ENCODE data around the gene RTN4R.
"Not testable (repeated sequence)": the region's sequence is repeated elsewhere in the genome, so short reads cannot be mapped to it uniquely, and the experiment has no call there.

RTN4R gene

DNA sequence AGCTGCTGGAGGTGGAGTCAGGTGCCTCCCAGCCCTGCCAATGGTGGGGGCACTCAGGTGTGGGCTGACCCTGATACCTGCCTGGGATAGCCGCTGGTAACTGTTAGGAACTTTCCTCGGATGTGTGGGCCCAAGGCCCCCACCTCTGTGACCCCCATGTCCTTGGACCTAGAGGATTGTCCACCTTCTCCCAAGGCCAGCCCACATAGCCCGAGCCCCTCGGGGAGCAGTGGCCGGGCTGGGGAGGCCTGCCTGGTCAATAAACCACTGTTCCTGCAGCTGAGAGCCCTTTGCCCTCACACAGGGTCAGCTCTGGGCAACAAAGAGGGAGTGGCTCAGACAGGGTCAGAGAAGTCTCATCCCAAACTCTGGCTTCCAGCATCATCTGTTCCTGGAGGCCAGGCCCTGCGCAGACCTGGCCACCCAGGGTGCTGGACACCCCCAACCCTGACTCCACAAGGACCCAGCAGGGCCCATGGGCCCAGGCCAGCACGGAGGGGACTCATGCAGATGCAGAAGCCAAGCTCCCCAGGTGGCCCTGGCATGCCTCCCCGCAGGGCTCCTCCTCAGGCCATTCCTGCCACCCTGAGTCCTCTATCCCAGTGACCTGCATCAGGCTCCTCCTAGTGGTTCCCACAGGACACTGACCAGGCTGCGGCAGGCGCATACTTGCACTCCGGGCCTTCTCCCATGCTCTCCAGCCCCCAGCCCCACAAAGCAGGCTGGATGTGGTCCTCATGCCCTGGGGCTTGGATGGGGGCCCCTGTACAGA, 45.4 kb upstream of the RTN4R start:
- peaks cover 11% of the 10 kb centered on the region for H3K36me3 ChIP-seq
- not testable (repeated sequence) for H3K4me3 ChIP-seq (ENCODE audit: low read depth in 1 of 2, low read length in 1 of 2); H3K4me1 ChIP-seq (ENCODE audit: control insufficient read depth in 1 of 2, insufficient read depth in 1 of 2, low read depth in 1 of 2, low read length in 1 of 2); H3K27ac ChIP-seq; H3K27me3 ChIP-seq; H3K9me3 ChIP-seq

DNA sequence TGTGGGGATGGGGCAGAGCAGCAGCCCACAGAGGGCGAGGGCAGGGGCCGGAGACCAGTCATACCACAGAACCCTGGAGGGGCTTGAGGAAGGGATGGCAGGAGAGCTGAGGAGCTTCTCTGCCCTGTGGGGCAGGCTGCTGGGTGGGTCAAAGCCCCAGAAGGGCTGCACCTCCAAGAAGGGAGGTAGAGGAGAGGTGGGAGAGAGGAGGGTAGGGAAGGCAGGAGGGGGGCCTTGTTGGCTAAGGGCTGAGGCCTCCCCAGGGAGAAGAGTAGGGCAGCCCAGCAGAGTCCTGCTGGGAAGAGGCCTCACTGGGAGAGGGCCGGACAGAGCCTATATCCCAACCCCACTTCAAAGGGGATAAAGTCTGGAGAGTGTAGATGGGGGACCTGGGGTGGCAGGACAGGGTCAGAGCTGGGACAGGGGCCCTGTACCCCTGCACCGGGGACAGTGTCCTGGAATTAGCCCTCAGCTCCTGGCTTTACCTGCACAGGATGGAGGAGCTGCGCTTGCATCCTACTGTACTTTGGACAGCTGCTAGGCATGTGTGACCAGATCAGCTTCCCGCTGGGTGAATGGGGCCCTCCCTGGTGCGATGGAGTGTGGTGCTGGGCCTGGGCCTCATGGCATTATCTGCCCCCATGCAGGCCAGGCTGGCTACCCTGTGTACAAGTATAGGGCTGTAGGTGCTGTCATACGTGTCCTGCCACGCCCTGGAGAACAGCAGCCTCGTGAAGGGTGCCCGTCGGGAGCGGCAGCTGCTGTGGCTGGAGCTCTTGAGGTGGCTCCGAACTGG, 44.5 kb upstream of the RTN4R start:
- no peaks in the 10 kb centered on the region for H3K9me3 ChIP-seq
- peaks cover 11% of the 10 kb centered on the region for H3K36me3 ChIP-seq
- TF ChIP-seq, protein P1, sequence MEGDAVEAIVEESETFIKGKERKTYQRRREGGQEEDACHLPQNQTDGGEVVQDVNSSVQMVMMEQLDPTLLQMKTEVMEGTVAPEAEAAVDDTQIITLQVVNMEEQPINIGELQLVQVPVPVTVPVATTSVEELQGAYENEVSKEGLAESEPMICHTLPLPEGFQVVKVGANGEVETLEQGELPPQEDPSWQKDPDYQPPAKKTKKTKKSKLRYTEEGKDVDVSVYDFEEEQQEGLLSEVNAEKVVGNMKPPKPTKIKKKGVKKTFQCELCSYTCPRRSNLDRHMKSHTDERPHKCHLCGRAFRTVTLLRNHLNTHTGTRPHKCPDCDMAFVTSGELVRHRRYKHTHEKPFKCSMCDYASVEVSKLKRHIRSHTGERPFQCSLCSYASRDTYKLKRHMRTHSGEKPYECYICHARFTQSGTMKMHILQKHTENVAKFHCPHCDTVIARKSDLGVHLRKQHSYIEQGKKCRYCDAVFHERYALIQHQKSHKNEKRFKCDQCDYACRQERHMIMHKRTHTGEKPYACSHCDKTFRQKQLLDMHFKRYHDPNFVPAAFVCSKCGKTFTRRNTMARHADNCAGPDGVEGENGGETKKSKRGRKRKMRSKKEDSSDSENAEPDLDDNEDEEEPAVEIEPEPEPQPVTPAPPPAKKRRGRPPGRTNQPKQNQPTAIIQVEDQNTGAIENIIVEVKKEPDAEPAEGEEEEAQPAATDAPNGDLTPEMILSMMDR (IDR thresholded peaks at IDR 0.05), result no peak
- H3K27ac ChIP-seq, result no peak overlapping the region
- no peaks in the 10 kb centered on the region for H3K4me1 ChIP-seq (ENCODE audit: control insufficient read depth in 1 of 2, insufficient read depth in 1 of 2, low read depth in 1 of 2, low read length in 1 of 2)
- H3K4me3 ChIP-seq (ENCODE audit: low read depth in 1 of 2, low read length in 1 of 2), result no peak overlapping the region
- no peaks in the 10 kb centered on the region for H3K27me3 ChIP-seq

DNA sequence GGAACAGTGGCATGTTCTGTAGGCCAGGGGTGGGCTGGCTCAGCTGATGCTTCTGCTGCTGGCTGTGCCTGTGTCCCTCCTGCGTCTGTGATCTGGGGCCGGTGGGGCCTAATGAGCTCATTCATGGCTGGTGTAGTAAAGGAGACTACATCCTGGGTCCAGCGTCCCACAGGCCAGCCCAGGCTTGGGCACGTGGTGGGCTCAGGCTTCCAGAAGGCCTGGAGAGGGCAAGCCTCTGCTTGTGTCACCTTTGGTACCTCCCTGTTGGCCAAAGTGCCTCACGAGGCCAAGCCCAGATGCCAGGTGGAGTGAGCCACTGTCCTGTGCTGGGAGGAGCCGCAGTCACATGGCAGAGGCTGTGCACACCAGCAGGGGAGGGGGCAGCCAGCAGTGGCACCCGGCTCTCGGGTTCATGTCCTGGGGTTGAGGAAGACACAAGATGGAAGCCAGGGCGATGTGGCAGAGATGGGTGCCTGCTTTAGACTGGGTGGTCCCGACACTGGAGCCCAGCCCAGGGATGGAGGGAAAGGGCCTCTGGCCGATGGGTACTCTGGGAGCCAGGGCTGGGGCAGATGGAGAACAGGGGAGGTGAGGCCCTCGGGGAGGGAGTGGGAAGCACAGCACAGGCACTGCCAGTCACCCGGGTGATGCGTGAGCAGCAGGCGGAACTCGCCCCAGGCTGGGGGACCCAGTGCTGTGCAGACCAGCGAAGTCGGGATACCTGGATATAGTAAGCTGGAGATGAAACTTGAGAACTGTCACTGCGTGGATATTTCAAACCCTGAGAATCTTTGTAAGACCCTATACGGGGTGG, 43.3 kb upstream of the RTN4R start:
- H3K4me3 ChIP-seq (ENCODE audit: low read depth in 1 of 2, low read length in 1 of 2); H3K4me1 ChIP-seq (ENCODE audit: control insufficient read depth in 1 of 2, insufficient read depth in 1 of 2, low read depth in 1 of 2, low read length in 1 of 2); H3K9me3 ChIP-seq; H3K27ac ChIP-seq; H3K27me3 ChIP-seq: not testable (repeated sequence)
- peaks cover 11% of the 10 kb centered on the region for H3K36me3 ChIP-seq

DNA sequence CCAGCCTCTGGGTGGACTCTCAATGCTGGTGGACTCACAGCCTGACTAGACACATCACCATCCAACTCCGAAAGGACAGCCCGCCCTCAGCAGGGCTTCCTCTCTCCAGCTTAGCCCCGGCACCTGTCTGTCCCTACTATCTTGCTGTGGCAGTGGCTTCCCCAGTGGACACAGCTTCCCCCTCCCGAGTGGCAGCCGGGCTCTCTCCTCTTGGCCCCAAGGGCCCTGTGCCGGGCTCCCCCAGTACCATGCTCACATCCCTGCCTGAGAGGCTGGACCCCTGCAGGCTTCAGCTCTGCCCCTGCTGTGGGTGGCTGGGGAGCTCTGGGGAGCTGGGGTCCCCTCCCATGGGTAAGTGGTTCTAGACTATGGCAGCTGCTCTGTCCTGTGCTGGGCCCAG, 42.7 kb upstream of the RTN4R start:
- H3K36me3 ChIP-seq, result peaks cover 11% of the 10 kb centered on the region
- not testable (repeated sequence) for H3K9me3 ChIP-seq; H3K4me3 ChIP-seq (ENCODE audit: low read depth in 1 of 2, low read length in 1 of 2); H3K27ac ChIP-seq; H3K4me1 ChIP-seq (ENCODE audit: control insufficient read depth in 1 of 2, insufficient read depth in 1 of 2, low read depth in 1 of 2, low read length in 1 of 2); H3K27me3 ChIP-seq

DNA sequence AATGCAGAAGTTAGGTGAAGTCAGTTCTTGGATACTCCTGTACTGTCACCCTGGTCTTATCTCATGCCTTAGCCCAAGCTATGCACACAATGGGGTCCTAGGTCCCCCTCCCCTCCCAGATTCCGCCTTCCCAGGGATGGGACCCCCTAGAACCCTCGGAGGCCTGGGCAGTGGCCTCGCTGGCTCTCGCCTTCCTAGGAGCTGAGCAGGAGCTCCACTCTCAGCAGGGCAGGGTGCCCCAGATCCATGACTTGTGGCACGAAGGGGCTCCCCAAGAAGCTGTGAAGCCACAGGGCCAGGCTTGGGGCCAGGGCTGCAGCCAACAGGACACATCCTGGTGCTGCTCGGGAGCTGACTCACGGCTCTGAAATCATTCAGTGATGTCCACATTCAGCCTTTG, 42.1 kb upstream of the RTN4R start:
- H3K27me3 ChIP-seq; H3K4me3 ChIP-seq (ENCODE audit: low read depth in 1 of 2, low read length in 1 of 2); H3K36me3 ChIP-seq; H3K4me1 ChIP-seq (ENCODE audit: control insufficient read depth in 1 of 2, insufficient read depth in 1 of 2, low read depth in 1 of 2, low read length in 1 of 2); H3K9me3 ChIP-seq; H3K27ac ChIP-seq: not testable (repeated sequence)

DNA sequence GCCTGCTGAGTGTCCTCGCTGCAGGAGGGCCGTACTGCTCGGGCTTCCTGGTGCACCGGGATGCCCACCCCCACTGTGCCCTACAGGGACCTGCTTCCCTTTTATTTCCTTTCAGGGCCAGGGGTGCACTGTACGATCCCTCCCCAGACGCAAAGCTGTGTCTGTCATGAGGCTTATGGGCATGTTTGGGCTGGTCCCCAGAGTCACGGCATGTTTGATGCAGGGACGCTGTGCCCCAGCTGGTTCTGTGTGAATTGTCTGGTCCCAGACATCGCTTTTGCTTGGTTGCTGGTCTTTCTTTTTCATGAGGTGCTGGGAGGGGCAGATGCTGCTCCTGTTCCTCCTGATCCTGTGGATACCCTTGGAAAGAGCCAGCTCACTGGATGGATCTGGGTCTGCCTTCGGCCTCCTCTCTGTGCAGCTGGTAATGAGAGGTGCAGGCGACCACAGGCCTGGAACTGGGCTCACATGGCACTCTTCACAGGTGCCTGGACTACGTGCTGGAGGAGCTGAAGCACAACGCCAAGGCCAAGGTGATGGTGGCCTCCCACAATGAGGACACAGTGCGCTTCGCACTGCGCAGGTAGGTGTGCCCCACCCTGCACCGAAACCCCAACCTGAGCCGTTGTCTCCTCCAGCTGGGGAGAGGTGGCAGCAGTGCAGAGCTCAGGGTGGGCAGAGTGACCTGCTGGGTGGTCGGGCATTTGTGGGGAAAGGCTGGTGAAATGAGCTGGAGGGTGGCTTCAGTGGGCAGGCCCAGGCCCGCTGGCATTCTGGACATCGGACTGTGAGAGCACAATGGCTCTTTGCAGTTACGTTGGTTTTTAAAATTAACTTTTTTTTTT, 40.9 kb upstream of the RTN4R start:
- H3K36me3 ChIP-seq; H3K27me3 ChIP-seq; H3K4me1 ChIP-seq (ENCODE audit: control insufficient read depth in 1 of 2, insufficient read depth in 1 of 2, low read depth in 1 of 2, low read length in 1 of 2); H3K4me3 ChIP-seq (ENCODE audit: low read depth in 1 of 2, low read length in 1 of 2); H3K9me3 ChIP-seq; H3K27ac ChIP-seq: not testable (repeated sequence)

DNA sequence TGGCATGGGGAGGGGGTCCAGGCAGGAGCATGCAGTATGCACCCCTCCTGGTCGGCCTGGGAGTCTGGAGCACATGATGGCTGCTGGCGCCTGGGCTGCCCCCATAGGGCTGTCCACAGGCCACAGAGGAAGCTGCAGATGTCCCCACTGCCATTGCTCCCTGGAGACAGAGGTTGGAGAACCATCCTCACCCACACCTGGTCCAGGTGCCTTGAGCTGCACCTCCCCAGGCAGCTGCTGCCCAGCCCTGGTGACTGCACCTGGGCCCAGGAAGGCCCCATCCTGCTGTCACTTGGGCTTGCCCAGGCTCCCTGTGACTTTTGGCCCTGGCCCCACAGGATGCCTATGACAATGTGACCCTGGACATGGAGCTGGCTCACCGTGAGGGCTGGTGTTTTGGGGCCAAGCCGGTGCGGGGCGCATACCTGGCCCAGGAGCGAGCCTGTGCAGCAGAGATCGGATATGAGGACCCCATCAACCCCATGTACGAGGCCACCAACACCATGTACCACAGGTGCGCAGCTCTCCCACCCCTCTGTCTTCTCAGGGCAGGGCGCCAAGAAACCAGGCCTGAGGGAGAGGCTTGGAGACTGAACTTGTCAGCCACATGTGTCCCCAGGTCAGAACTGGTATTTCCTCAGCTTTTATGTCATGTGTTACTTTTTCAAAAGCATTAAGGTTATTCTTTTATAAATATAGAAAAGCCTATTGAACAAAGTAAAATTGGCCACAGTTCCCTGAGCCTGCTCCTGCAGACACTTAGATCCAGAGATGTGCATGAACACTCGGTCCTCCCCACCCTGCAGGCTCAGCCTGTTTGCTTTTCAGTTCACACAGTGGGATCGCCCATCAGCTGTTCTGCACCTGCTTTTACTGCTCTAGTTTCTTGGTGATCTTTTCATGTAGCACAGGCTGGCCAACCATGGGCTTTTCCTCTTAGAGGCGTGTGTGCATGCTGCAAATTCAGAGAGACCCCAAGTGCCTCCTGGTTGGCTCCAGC, 39.6 kb upstream of the RTN4R start:
- H3K36me3 ChIP-seq; H3K4me3 ChIP-seq (ENCODE audit: low read depth in 1 of 2, low read length in 1 of 2); H3K27ac ChIP-seq; H3K27me3 ChIP-seq; H3K9me3 ChIP-seq; H3K4me1 ChIP-seq (ENCODE audit: control insufficient read depth in 1 of 2, insufficient read depth in 1 of 2, low read depth in 1 of 2, low read length in 1 of 2): not testable (repeated sequence)

DNA sequence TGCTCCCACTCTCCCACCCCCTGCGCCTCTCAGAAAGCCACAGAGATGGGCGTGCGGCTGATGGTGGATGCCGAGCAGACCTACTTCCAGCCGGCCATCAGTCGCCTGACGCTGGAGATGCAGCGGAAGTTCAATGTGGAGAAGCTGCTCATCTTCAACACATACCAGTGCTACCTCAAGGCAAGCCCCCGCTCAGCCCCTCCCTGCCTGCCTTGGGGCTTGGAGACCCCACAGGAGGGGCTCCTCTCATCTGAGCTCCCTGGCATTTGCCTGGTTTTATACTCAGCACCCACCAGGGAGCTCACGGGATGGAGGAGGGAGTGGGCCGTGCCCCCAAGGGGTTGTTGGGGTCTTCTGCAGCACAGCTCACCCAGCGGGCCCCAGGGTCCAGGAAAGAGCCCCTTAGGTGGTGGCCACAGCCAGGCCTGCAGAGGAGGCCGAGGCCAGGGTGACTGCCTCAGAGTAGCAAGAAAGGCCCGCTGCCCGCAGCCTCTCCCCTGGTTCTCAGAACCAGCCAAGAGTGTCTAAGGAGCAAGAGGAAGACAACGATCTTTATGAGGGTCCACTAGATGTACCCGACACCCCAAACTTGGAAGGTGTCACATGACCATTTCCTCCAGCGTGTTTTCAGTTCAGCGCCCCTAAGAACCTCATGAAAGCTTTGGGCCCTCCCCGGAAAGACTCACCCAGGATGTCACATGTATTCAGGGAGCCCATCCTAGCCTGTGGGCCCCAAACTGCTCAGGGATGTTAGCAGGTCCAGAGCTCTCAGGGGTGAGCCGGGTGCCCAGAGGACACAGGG, 38.7 kb upstream of the RTN4R start:
- H3K36me3 ChIP-seq; H3K4me3 ChIP-seq (ENCODE audit: low read depth in 1 of 2, low read length in 1 of 2); H3K4me1 ChIP-seq (ENCODE audit: control insufficient read depth in 1 of 2, insufficient read depth in 1 of 2, low read depth in 1 of 2, low read length in 1 of 2); H3K27ac ChIP-seq; H3K9me3 ChIP-seq: not testable (repeated sequence)
- H3K27me3 ChIP-seq, result peaks cover 15% of the 10 kb centered on the region

Data from neutrophil (primary cell).